Measurements from ENCODE around the gene PLEKHG2.

Gene PLEKHG2

DNA sequence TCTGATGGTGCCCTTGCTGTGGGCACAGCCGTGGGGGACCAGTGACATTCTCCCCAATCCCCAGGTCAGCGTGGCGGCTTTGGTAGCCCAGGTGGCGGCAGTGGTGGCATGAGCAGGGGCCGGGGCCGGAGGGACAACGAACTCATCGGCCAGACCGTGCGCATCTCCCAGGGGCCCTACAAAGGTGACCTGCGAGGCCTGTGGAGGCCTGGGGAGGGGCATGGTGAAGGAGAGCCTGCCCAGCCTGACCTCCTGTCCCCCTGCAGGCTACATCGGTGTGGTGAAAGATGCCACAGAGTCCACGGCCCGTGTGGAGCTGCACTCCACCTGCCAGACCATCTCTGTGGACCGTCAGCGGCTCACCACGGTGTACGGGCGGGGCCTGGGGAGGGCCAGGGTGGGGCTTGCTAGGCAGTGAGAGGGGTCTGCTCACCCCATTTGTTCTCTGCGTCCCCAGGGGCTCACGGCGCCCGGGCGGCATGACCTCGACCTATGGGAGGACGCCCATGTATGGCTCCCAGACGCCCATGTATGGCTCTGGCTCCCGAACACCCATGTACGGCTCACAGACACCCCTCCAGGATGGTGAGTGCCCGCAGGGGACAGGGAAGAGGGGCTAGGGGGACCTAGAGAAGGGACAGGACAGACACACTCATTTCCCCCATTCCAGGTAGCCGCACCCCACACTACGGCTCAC lies 60.4 kb downstream of the PLEKHG2 start:
- no peak overlapping the region for H3K27ac ChIP-seq
- DNase-seq (ENCODE audit: low read depth, low spot score) = no peak

- H3K27ac ChIP-seq = no peak overlapping the region
- DNase-seq (ENCODE audit: low read depth, low spot score) = no peak
Observed at GRCh38 chr19:39473443-39473960, 61.0 kb downstream of the PLEKHG2 start.

GRCh38 chr19:39474139-39474620 lies 61.7 kb downstream of the PLEKHG2 start:
- H3K27ac ChIP-seq = no peak overlapping the region
- no peak for DNase-seq (ENCODE audit: low read depth, low spot score)

DNA sequence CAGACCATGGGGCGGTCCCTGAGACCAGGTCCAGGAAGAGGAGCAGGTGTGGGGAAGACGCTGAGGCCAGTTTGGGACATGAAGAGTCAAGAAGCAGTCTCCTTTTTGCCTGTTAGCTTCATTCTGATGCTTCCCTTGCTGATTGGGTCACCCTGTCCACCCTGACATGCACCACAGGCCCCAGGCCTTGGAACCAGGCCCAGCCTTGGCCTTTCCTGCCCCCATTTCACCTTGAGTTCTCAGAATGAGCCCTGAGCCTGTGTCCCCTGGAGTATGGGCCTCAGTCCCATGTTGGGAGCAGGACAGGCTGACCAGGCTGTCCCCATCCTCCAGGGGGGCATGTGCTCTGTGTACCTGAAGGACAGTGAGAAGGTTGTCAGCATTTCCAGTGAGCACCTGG lies 63.3 kb downstream of the PLEKHG2 start:
- no peak overlapping the region for H3K27ac ChIP-seq
- no peak for DNase-seq (ENCODE audit: low read depth, low spot score)

All from epithelial cell of prostate (primary cell).